GM12875 (cell line): ENCODE results near the gene CD248.

Source experiments
- H3K4me3 ChIP-seq: one replicate; pipeline ENCODE4 v1.5.1; 2011; ENCODE audit warnings: low read depth, low read length, control low read depth
- TF ChIP-seq, protein P1 (sequence below): IDR thresholded peaks from 2 replicates; pipeline ENCODE4 v1.5.1; 2011; ENCODE audit warnings: low read depth, mild to moderate bottlenecking, control low read depth, inconsistent platforms, low read length, moderate library complexity, borderline replicate concordance; ENCODE audit not compliant: insufficient read depth

CD248 gene

DNA sequence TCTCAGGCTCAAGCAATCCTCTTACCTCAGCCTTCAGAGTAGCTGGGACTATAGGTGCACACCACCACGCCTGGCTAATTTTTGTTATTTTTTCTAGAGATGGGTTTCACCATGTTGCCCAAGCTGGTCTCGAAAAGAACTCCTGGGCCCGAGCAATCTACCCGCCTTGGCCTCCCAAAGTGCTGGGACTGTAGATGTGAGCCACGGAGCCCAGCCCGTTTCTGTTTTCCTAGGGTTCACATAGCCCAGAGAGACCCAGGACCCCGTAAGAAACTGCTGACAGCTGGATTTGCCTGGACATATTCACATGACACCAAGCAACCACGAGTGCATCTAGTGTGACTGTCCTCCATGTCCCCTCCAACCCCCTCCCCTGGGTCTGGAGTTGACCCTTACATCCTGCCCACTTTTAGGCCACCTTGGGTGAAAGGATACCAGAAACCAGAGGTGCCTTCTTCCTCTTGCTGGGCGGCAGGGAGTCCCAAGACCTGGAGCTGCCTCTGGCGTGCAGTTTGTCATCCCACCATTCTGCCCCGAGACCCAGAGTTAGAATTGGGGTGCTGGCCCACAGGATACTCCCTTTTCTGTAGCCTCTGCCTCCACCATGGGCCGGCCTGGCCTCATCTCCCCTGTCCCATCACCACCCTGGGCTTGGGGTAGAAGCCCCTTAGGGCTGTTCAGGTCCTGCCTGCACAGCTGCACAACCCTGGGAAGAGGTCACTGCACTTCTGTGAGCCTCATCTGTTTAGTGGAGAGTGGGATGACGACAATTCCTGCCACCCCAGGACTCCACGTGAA is 23.0 kb upstream of the CD248 start:
- H3K4me3 ChIP-seq, result no peak overlapping the region
- TF ChIP-seq, protein P1, sequence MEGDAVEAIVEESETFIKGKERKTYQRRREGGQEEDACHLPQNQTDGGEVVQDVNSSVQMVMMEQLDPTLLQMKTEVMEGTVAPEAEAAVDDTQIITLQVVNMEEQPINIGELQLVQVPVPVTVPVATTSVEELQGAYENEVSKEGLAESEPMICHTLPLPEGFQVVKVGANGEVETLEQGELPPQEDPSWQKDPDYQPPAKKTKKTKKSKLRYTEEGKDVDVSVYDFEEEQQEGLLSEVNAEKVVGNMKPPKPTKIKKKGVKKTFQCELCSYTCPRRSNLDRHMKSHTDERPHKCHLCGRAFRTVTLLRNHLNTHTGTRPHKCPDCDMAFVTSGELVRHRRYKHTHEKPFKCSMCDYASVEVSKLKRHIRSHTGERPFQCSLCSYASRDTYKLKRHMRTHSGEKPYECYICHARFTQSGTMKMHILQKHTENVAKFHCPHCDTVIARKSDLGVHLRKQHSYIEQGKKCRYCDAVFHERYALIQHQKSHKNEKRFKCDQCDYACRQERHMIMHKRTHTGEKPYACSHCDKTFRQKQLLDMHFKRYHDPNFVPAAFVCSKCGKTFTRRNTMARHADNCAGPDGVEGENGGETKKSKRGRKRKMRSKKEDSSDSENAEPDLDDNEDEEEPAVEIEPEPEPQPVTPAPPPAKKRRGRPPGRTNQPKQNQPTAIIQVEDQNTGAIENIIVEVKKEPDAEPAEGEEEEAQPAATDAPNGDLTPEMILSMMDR, result no peak

GRCh38 chr11:66339162-66339675 is 22.4 kb upstream of the CD248 start:
- H3K4me3 ChIP-seq, result no peak overlapping the region
- TF ChIP-seq, protein P1, result no peak

- TF ChIP-seq, protein P1, result no peak
These were observed 21.7 kb upstream of the CD248 start for GRCh38 chr11:66338276-66339161.

GRCh38 chr11:66337103-66337899 is 20.5 kb upstream of the CD248 start:
- TF ChIP-seq, protein P1, result no peak

More at GRCh38 chr11:66338276-66339161, 21.7 kb upstream of the CD248 start:
- no peak overlapping the region for H3K4me3 ChIP-seq

DNA sequence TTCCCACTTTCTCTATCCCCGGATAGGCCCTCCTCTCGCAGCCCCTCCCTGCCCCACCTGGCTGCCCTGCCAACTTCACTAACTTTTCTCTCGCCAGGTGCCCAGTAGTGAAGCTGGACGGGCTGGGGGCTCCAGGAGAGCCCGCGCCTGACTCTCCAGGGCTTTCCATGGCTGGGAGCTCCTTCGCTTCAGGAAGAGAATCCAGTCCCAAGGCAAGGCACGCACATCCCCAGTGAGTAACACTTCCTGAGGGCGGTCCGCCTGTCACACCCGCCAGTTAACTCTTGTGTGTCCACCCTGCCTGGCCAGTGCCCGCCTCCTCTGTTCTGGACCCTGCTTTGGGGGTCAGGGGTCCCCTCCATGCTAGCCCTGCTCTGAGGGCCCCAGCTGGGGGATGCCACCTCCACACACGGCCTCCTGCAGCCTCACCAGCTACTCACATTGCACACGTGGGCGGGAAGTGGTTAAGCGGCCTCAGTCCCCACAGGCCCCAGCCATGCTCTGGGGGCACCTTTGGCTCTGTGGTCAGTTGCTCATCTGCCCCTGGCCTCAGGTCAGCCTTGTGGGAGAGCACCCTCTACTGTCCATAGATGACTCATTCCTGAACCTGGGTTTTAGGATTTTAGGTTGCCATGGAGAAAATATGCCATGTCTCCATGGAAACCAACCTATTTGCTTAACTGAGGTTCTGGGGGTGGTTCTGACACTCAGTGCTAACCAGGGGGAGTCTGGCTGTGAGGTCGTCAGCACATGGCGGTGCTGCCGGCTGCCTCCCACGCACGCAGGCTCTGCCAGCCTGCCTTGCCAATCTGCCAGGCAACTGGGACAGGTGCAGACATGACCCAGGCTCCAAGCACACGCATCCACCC is 19.6 kb upstream of the CD248 start, which contains the start of gene RIN1:
Gene RIN1 (minus strand): TSS at position 201 of the 869 bp plus-strand sequence. CDS start 32 bp downstream, at position 169.
- H3K4me3 ChIP-seq, result no peak within 1 kb of the TSS
- TF ChIP-seq, protein P1, result no peak

More at GRCh38 chr11:66337103-66337899, 20.5 kb upstream of the CD248 start:
- no peak overlapping the region for H3K4me3 ChIP-seq

- TF ChIP-seq, protein P1, result no peak
- no peak overlapping the region for H3K4me3 ChIP-seq
These were observed 18.8 kb upstream of the CD248 start for GRCh38 chr11:66335531-66336233.
